HG03469 (cell line): ENCODE results near the gene CTBS.

Experiments used
- ATAC-seq: cut with Tn5 transposase; IDR thresholded peaks from one replicate; pipeline ENCODE4 v1.9.1; 2021; ENCODE audit warnings: mild to moderate bottlenecking, moderate library complexity, moderate number of reproducible peaks; ENCODE audit not compliant: unreplicated experiment

Gene CTBS

GRCh38 chr1:84506729-84507453 is 67.3 kb downstream of the CTBS start:
- no peak for ATAC-seq

- ATAC-seq, result peak; percentile 66
Measured at GRCh38 chr1:84506002-84506728, 68.1 kb downstream of the CTBS start, which contains the start of the genes GNG5 and SPATA1. GNG5 (minus strand) TSS chr1:84506581; CDS start chr1:84506091, 490 bp downstream. SPATA1 (plus strand) TSS chr1:84506386; CDS start chr1:84516360, 9,974 bp downstream.

- ATAC-seq, result peak; percentile 15
Measured at GRCh38 chr1:84505493-84506001, 68.7 kb downstream of the CTBS start.

- no peak for ATAC-seq
Measured at GRCh38 chr1:84504580-84505492, 69.4 kb downstream of the CTBS start.

- ATAC-seq, result no peak
Measured at GRCh38 chr1:84502927-84503326, 71.3 kb downstream of the CTBS start.
